Endothelial cell of umbilical vein (primary cell): ENCODE measurements around the gene USP6NL.

ENCODE experiments used
- FOS ChIP-seq: IDR thresholded peaks from 2 replicates; pipeline ENCODE4 v1.6.1; 2011; ENCODE audit warnings: mild to moderate bottlenecking, low read length, moderate library complexity, borderline replicate concordance; ENCODE audit not compliant: insufficient read depth
- POLR2AphosphoS5 ChIP-seq: IDR thresholded peaks from 2 replicates; pipeline ENCODE4 v1.6.1; 2012; ENCODE audit warnings: low read depth, mild to moderate bottlenecking, control low read depth, low read length, moderate library complexity; ENCODE audit not compliant: insufficient read depth

DNA sequence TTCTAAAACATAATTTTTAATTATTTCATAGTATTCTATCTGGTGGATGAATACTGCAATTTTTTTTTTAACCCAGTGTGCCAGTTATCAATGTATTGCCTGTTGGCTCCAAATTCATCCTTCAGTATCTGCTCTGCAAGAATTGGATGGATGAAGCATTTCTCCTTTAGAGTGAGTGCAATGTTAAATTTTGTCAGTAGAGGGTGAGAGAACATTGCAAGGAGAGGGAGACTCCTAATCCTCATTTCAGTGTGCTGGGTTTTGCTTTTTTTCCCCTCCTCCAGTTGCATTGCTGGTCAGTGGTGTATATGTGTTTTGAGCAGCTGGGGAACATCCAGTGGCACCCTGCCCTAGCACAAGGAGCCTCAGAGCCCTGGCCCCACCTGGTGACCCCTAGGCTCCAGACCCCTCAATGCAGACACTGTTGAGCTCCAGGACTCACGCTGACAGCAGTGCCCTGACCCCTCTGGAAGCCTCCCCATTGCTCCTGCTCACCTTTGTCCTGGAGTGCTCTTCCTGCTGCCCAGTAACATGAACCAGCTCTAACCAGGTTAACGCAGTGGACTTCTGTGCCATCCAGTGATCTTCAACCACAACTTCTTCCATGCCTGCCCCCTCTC lies 199.4 kb downstream of the USP6NL start:
- TF ChIP-seq POLR2AphosphoS5: no peak
- TF ChIP-seq FOS: no peak
